Posterior vena cava (tissue), 2 donors: Measurements from ENCODE around the gene CCDC8. TPM values are rescaled to one million over a fixed set of nuclear protein-coding genes. Genes with fewer than 3 reads are reported as not detected.

Experiments used
- DNase-seq: peaks from one replicate; pipeline ENCODE4 v3.0.0-alpha.2; 2020; ENCODE audit warnings: low spot score
- intact Hi-C, 2 donors: fragments of 100-400 bp; cut with DNase I; formaldehyde crosslinking; loops; one replicate each; pipeline versions ENCODE4 v1.14.1 to v1.14.2; 2022 to 2023
- total RNA-seq, 2 donors: library from RNA; stranded (reverse); fragmentation: NEBNext Ultra II Directional; extraction: Animal tissue kit (Norgen Biotek cat#: 25700); gene quantifications; one replicate each; pipeline ENCODE4 v1.2.1, GENCODE V29; 2021
- donor health status: DM: yes; HTN: yes; CAD: no.
- donor health status: DM: yes; HTN: yes; CAD: no.

CCDC8 gene
- total RNA-seq, 2 donors from 2014 or later, result 11.7 to 17.7 TPM

- intact Hi-C loops, result no loop called here
- DNase-seq, result peak; percentile 73
Observed at GRCh38 chr19:46372901-46373490, 40.4 kb downstream of the CCDC8 start.

- DNase-seq, result peak; percentile 45
- intact Hi-C loops, result no loop called here
Observed at GRCh38 chr19:46371371-46371901, 41.9 kb downstream of the CCDC8 start.

DNA sequence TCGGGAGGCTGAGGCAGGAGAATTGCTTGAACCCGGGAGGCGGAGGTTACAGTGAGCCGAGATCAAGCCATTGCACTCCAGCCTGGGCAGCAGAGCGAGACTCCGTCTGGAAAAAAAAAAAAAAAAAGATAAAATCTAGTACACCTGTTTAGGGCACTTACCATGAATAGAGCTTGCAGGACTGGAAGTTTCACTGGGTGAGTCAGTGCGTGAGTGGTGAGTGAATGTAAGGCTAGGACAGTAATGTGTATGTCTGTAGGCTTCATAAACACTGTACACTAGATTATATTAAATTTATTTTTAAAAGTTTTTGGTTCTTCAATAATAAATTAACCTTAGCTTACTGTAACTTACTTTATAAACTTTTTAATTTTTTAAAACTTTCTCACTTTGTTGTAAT lies 43.5 kb downstream of the CCDC8 start:
- intact Hi-C loops, result no loop called here
- no peak for DNase-seq

- intact Hi-C loops, result no loop called here
- peak; percentile 45 for DNase-seq
Observed at GRCh38 chr19:46368116-46368515, 45.2 kb downstream of the CCDC8 start.

GRCh38 chr19:46367426-46367825 lies 45.9 kb downstream of the CCDC8 start:
- DNase-seq, result no peak
- intact Hi-C loops, result no loop called here

DNA sequence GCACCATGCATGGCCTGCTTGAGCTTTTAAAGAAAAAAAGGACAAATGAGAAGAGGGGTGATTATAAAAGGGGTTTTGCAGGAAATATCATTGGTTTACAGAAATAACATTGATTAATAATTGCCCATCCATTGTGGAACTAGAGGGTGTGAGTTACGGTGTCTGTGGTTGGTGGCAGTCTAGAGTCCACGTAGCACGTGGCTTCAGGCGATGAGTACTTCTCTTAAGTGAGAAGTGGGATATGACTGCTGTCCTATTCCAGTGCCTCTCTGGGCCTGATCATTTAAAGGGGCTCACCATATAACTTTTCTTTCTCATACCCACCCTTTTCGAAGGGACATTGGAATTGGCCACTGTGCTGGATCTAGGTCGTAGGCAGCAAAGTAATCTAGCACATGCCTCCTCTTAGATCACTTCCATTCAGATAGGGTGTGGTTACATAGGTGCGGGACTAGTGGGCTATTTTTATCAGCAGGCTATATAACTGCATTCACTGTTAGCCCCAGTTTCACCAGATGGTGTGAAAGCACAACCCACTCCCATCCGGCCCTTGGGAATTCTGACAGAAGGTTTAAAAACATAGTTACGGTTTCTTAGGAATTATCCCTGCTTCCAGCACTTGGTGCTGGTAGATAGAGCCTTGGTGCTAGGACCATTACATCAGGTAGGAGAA lies 46.6 kb downstream of the CCDC8 start:
- intact Hi-C loops, result no loop called here
- DNase-seq, result no peak

GRCh38 chr19:46365561-46365960 lies 47.8 kb downstream of the CCDC8 start:
- no peak for DNase-seq
- intact Hi-C loops, result no loop called here

GRCh38 chr19:46364359-46364758 lies 49.0 kb downstream of the CCDC8 start:
- no peak for DNase-seq
- intact Hi-C loops, result no loop called here

DNA sequence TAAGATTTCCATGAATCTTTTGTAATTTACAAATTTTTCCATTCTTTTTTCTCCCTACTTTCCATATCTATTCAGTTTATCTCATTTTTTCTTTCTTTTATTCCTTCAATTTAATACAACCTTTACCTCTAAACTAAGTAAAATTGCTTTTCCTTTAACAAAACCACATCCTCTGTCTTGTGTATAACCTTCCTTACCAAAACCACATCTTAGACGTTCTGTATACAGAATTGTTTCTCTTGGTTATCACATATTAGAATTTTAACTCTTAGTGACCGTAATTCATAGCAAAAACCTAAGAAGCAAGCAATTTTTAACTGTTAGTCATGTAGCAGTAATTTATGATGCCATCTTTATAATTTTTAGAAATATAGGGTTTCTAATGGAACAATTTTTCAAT lies 51.4 kb downstream of the CCDC8 start:
- intact Hi-C loops, result no loop called here
- no peak for DNase-seq

Other genes with a start within 250 kb of the CCDC8 start
- gene IGFL1, start 183.8 kb downstream of the CCDC8 start, total RNA-seq, result not detected
- gene HIF3A, start 116.5 kb downstream of the CCDC8 start, total RNA-seq, result 10 to 100 TPM; 50.0 to 79.8 TPM
- 10 to 100 TPM; 44.3 to 46.8 TPM for gene PPP5C, start 66.5 kb downstream of the CCDC8 start, total RNA-seq
- 1 to 10 TPM in 1 of 2 donors, under 1 TPM in 1; 0.37 to 1.2 TPM for gene PNMA8C, start 15.4 kb upstream of the CCDC8 start, total RNA-seq
- 1 to 10 TPM; 4.6 to 7.8 TPM for gene PNMA8A, start 58.0 kb upstream of the CCDC8 start, total RNA-seq
- 1 to 10 TPM; 1.8 to 3.8 TPM for gene PNMA8B, start 82.3 kb upstream of the CCDC8 start, total RNA-seq
- 100 to 1,000 TPM; 182 to 244 TPM for gene CALM3, start 187.8 kb upstream of the CCDC8 start, total RNA-seq
- gene PTGIR, start 211.5 kb upstream of the CCDC8 start, total RNA-seq, result 10 to 100 TPM; 17.3 to 29.8 TPM
- not detected for gene GNG8, start 222.6 kb upstream of the CCDC8 start, total RNA-seq
- gene DACT3, start 247.6 kb upstream of the CCDC8 start, total RNA-seq, result 100 to 1,000 TPM in 1 of 2 donors, 10 to 100 TPM in 1; 72.0 to 122 TPM